Measurements from ENCODE around the gene UGT1A10. TPM values are rescaled to one million over a fixed set of nuclear protein-coding genes. Genes with fewer than 3 reads are reported as not detected.

The UGT1A10 gene
- not detected in 2 replicates for total RNA-seq

DNA sequence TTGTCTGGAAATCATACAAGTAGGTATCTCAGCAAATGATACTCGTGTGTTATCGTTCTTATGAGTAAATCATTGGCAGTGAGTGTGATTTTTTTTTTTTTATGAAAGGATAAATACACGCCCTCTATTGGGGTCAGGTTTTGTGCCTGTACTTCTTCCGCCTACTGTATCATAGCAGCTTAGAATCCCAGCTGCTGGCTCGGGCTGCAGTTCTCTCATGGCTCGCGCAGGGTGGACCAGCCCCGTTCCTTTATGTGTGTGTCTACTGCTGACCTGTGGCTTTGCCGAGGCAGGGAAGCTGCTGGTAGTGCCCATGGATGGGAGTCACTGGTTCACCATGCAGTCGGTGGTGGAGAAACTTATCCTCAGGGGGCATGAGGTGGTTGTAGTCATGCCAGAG, at the start of gene UGT1A10:
Gene UGT1A10 (plus strand): TSS at position 143 of the 400 bp plus-strand sequence. CDS start 75 bp downstream, at position 218.

GRCh38 chr2:233617476-233617875, 18.8 kb upstream of the UGT1A10 start, which contains the start of gene UGT1A8:
Gene UGT1A8, plus strand, starts transcription at chr2:233617633. Its CDS starts 75 bp downstream, at chr2:233617708.

GRCh38 chr2:233671290-233672161, 35.3 kb downstream of the UGT1A10 start, which contains the start of gene UGT1A9:
Gene UGT1A9, plus strand, starts transcription at chr2:233671898. Its CDS starts 37 bp downstream, at chr2:233671935.

DNA sequence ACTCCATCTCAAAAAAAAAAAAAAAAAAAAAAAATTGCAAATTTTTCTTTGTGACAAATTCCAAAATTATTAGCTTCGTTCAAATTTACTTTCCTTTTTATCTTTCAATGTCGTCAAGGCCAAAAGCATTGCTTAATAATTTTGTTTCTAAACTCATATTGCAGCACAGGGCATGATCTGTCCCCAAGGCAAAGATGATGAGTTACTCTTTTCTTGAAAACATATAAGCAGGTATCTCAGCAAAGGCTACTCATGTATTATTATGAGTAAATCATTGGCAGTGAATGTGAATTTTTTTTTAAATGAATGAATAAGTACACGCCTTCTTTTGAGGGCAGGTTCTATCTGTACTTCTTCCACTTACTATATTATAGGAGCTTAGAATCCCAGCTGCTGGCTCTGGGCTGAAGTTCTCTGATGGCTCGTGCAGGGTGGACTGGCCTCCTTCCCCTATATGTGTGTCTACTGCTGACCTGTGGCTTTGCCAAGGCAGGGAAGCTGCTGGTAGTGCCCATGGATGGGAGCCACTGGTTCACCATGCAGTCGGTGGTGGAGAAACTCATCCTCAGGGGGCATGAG, 45.4 kb downstream of the UGT1A10 start, which contains the start of gene UGT1A7:
Gene UGT1A7 (plus strand): TSS at position 381 of the 579 bp plus-strand sequence. CDS start 37 bp downstream, at position 418.

GRCh38 chr2:233692648-233693047, 56.4 kb downstream of the UGT1A10 start, which contains the start of gene UGT1A6:
Gene UGT1A6, plus strand, starts transcription at chr2:233692890. Its CDS starts 115 bp downstream, at chr2:233693005.

GRCh38 chr2:233712611-233713261, 76.5 kb downstream of the UGT1A10 start, which contains the start of gene UGT1A5:
Gene UGT1A5, plus strand, starts transcription at chr2:233712907. Its CDS starts 85 bp downstream, at chr2:233712992.

DNA sequence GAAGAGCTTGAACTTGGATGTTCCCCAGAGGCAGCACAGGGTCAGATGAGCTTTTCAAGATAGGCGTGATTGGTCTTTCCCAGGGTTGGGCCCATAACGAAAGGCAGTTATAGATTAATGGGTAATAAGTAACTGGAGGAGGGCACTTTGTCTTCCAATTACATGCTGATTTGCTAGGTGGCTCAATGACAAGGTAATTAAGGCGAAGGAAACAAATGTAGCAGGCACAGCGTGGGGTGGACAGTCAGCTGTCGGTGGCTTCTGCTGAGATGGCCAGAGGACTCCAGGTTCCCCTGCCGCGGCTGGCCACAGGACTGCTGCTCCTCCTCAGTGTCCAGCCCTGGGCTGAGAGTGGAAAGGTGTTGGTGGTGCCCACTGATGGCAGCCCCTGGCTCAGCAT, 82.3 kb downstream of the UGT1A10 start, which contains the start of gene UGT1A4:
Gene UGT1A4 (plus strand): TSS at position 185 of the 400 bp plus-strand sequence. CDS start 85 bp downstream, at position 270.

GRCh38 chr2:233728723-233729301, 92.6 kb downstream of the UGT1A10 start, which contains the start of gene UGT1A3:
Gene UGT1A3, plus strand, starts transcription at chr2:233729042. Its CDS starts 85 bp downstream, at chr2:233729127.

GRCh38 chr2:233760043-233760442, 123.8 kb downstream of the UGT1A10 start, which contains the start of gene UGT1A1:
Gene UGT1A1, plus strand, starts transcription at chr2:233760270. Its CDS starts 18 bp downstream, at chr2:233760288.

DNA sequence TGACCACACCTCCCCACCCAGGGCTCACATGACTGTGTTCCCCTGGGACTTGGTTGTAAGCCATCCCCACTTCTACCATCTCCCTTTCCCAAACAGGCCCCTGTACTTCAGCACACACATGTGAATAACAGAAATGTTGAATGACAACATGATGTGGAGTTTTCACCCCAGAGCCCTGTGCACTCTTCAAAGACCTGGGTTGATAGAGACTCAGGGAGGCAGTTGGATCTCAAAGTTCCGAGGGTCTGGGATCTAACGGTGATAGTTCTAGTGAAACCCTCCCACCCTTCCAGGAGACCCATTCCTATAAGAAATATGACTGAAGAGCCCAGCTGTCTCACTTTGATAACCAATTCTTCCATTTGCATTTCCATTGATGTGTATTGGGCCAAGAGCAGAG, 141.8 kb downstream of the UGT1A10 start, which contains the start of gene MROH2A:
Gene MROH2A (plus strand): TSS at position 301 of the 400 bp plus-strand sequence. CDS start 1,029 bp downstream, outside the sequence.

Other genes with a start within 250 kb of the UGT1A10 start
- gene USP40, start 69.7 kb upstream of the UGT1A10 start, total RNA-seq = 22.6 and 27.0 TPM in 2 replicates
- not detected in 2 replicates for gene UGT1A8, start 18.8 kb upstream of the UGT1A10 start, total RNA-seq
- not detected in 2 replicates for gene UGT1A9, start 35.5 kb downstream of the UGT1A10 start, total RNA-seq
- not detected in 2 replicates for gene UGT1A7, start 45.5 kb downstream of the UGT1A10 start, total RNA-seq
- gene UGT1A6, start 56.4 kb downstream of the UGT1A10 start, total RNA-seq = not detected in 2 replicates
- gene UGT1A5, start 76.5 kb downstream of the UGT1A10 start, total RNA-seq = not detected in 2 replicates
- not detected in 2 replicates for gene UGT1A4, start 82.3 kb downstream of the UGT1A10 start, total RNA-seq
- gene UGT1A3, start 92.6 kb downstream of the UGT1A10 start, total RNA-seq = not detected in 2 replicates
- gene UGT1A1, start 123.8 kb downstream of the UGT1A10 start, total RNA-seq = not detected in 2 replicates
- gene MROH2A, start 141.9 kb downstream of the UGT1A10 start, total RNA-seq = not detected in 2 replicates
- gene HJURP, start 218.1 kb downstream of the UGT1A10 start, total RNA-seq = 22.8 and 22.9 TPM in 2 replicates

Data from mammary microvascular endothelial cell (primary cell).